HEK293 (cell line): ENCODE measurements around the gene ADM.

Source experiments
- KLF16 ChIP-seq: fragments of 450-650 bp; formaldehyde crosslinking; IDR thresholded peaks from 2 replicates; pipeline ENCODE4 v1.5.1; 2017; ENCODE audit warnings: missing biosample characterization, missing genetic modification characterization
- KLF9 ChIP-seq: fragments of 450-650 bp; formaldehyde crosslinking; IDR thresholded peaks from 2 replicates; pipeline ENCODE4 v1.5.1; 2016; ENCODE audit warnings: missing biosample characterization, missing genetic modification characterization, low read depth
- RBAK ChIP-seq: fragments of 450-650 bp; formaldehyde crosslinking; IDR thresholded peaks from 2 replicates; pipeline ENCODE4 v1.5.1; 2016; ENCODE audit warnings: missing biosample characterization, missing genetic modification characterization
- SP3 ChIP-seq: fragments of 450-650 bp; formaldehyde crosslinking; IDR thresholded peaks from 2 replicates; pipeline ENCODE4 v1.5.1; 2016; ENCODE audit warnings: missing biosample characterization, missing genetic modification characterization
- SP7 ChIP-seq: fragments of 450-650 bp; formaldehyde crosslinking; IDR thresholded peaks from 2 replicates; pipeline ENCODE4 v1.5.1; 2016; ENCODE audit warnings: missing biosample characterization, missing genetic modification characterization
- ZBTB48 ChIP-seq: fragments of 450-650 bp; formaldehyde crosslinking; IDR thresholded peaks from 2 replicates; pipeline ENCODE4 v1.5.1; 2016; ENCODE audit warnings: missing biosample characterization, missing genetic modification characterization
- ZBTB8A ChIP-seq: fragments of 450-650 bp; formaldehyde crosslinking; IDR thresholded peaks from 2 replicates; pipeline ENCODE4 v1.5.1; 2016; ENCODE audit warnings: missing biosample characterization, missing genetic modification characterization
- ZIC2 ChIP-seq: fragments of 450-650 bp; formaldehyde crosslinking; IDR thresholded peaks from 2 replicates; pipeline ENCODE4 v1.5.1; 2016; ENCODE audit warnings: missing biosample characterization, missing genetic modification characterization
- ZNF16 ChIP-seq: fragments of 450-650 bp; formaldehyde crosslinking; IDR thresholded peaks from 2 replicates; pipeline ENCODE4 v1.5.1; 2016; ENCODE audit warnings: low read depth, missing biosample characterization, missing genetic modification characterization
- ZNF366 ChIP-seq: fragments of 450-650 bp; formaldehyde crosslinking; conservative IDR thresholded peaks from 2 replicates; pipeline ENCODE4 v1.5.1; 2016; ENCODE audit warnings: missing biosample characterization, missing genetic modification characterization
- ZNF571 ChIP-seq: fragments of 450-650 bp; formaldehyde crosslinking; IDR thresholded peaks from 2 replicates; pipeline ENCODE4 v1.5.0; 2017; ENCODE audit warnings: missing biosample characterization, missing genetic modification characterization
- ZNF654 ChIP-seq: fragments of 450-650 bp; formaldehyde crosslinking; IDR thresholded peaks from 2 replicates; pipeline ENCODE4 v1.5.1; 2016; ENCODE audit warnings: low read depth, missing biosample characterization, missing genetic modification characterization
- ZSCAN23 ChIP-seq: fragments of 450-650 bp; formaldehyde crosslinking; IDR thresholded peaks from 2 replicates; pipeline ENCODE4 v1.5.1; 2016; ENCODE audit warnings: missing biosample characterization, missing genetic modification characterization
- ZSCAN30 ChIP-seq: fragments of 450-650 bp; IDR thresholded peaks from 2 replicates; pipeline ENCODE4 v1.5.1; 2018; ENCODE audit warnings: missing biosample characterization, mild to moderate bottlenecking, missing genetic modification characterization, moderate library complexity
- ZXDB ChIP-seq: fragments of 450-650 bp; formaldehyde crosslinking; IDR thresholded peaks from 2 replicates; pipeline ENCODE4 v1.5.1; 2016; ENCODE audit warnings: missing biosample characterization, missing genetic modification characterization
- TF ChIP-seq, protein P1 (sequence below): fragments of 450-650 bp; formaldehyde crosslinking; IDR thresholded peaks from 2 replicates; pipeline ENCODE4 v1.5.1; 2016; ENCODE audit warnings: missing biosample characterization, missing genetic modification characterization
- TF ChIP-seq, protein P2 (sequence below): fragments of 450-650 bp; formaldehyde crosslinking; optimal IDR thresholded peaks from 2 replicates; pipeline ENCODE3; 2016; ENCODE audit warnings: missing biosample characterization, mild to moderate bottlenecking, missing genetic modification characterization
- TF ChIP-seq, protein P3 (sequence below): fragments of 450-650 bp; formaldehyde crosslinking; IDR thresholded peaks from 2 replicates; pipeline ENCODE4 v1.5.1; 2016; ENCODE audit warnings: missing biosample characterization, missing genetic modification characterization
- TF ChIP-seq, protein P4 (sequence below): fragments of 450-650 bp; formaldehyde crosslinking; IDR thresholded peaks from 2 replicates; pipeline ENCODE4 v1.5.1; 2016; ENCODE audit warnings: missing biosample characterization, missing genetic modification characterization

Gene ADM

GRCh38 chr11:10304495-10305261 is at the start of gene ADM (continued):
- TF ChIP-seq, protein P1, sequence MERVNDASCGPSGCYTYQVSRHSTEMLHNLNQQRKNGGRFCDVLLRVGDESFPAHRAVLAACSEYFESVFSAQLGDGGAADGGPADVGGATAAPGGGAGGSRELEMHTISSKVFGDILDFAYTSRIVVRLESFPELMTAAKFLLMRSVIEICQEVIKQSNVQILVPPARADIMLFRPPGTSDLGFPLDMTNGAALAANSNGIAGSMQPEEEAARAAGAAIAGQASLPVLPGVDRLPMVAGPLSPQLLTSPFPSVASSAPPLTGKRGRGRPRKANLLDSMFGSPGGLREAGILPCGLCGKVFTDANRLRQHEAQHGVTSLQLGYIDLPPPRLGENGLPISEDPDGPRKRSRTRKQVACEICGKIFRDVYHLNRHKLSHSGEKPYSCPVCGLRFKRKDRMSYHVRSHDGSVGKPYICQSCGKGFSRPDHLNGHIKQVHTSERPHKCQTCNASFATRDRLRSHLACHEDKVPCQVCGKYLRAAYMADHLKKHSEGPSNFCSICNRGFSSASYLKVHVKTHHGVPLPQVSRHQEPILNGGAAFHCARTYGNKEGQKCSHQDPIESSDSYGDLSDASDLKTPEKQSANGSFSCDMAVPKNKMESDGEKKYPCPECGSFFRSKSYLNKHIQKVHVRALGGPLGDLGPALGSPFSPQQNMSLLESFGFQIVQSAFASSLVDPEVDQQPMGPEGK = peak; percentile 92
- TF ChIP-seq, protein P2, sequence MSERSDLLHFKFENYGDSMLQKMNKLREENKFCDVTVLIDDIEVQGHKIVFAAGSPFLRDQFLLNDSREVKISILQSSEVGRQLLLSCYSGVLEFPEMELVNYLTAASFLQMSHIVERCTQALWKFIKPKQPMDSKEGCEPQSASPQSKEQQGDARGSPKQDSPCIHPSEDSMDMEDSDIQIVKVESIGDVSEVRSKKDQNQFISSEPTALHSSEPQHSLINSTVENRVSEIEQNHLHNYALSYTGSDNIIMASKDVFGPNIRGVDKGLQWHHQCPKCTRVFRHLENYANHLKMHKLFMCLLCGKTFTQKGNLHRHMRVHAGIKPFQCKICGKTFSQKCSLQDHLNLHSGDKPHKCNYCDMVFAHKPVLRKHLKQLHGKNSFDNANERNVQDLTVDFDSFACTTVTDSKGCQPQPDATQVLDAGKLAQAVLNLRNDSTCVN = peak; percentile 76
- peak; percentile 98 for TF ChIP-seq ZBTB8A (tag by site-specific recombination)
- TF ChIP-seq ZNF16 (tag by site-specific recombination) = no peak
- TF ChIP-seq ZIC2 = peak; percentile 60
- TF ChIP-seq, protein P3, sequence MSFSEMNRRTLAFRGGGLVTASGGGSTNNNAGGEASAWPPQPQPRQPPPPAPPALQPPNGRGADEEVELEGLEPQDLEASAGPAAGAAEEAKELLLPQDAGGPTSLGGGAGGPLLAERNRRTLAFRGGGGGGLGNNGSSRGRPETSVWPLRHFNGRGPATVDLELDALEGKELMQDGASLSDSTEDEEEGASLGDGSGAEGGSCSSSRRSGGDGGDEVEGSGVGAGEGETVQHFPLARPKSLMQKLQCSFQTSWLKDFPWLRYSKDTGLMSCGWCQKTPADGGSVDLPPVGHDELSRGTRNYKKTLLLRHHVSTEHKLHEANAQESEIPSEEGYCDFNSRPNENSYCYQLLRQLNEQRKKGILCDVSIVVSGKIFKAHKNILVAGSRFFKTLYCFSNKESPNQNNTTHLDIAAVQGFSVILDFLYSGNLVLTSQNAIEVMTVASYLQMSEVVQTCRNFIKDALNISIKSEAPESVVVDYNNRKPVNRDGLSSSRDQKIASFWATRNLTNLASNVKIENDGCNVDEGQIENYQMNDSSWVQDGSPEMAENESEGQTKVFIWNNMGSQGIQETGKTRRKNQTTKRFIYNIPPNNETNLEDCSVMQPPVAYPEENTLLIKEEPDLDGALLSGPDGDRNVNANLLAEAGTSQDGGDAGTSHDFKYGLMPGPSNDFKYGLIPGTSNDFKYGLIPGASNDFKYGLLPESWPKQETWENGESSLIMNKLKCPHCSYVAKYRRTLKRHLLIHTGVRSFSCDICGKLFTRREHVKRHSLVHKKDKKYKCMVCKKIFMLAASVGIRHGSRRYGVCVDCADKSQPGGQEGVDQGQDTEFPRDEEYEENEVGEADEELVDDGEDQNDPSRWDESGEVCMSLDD (tag by site-specific recombination) = peak; percentile 71; the same call in 1 of the 2 replicates
- 0 out of 2 replicates have a peak, but pooled peaks have one; percentile 0 for TF ChIP-seq KLF16 (tag by site-specific recombination)
- TF ChIP-seq RBAK (tag by site-specific recombination) = no peak
- TF ChIP-seq KLF9 (tag by site-specific recombination) = no peak
- TF ChIP-seq ZNF571 = no peak
- TF ChIP-seq, protein P4, sequence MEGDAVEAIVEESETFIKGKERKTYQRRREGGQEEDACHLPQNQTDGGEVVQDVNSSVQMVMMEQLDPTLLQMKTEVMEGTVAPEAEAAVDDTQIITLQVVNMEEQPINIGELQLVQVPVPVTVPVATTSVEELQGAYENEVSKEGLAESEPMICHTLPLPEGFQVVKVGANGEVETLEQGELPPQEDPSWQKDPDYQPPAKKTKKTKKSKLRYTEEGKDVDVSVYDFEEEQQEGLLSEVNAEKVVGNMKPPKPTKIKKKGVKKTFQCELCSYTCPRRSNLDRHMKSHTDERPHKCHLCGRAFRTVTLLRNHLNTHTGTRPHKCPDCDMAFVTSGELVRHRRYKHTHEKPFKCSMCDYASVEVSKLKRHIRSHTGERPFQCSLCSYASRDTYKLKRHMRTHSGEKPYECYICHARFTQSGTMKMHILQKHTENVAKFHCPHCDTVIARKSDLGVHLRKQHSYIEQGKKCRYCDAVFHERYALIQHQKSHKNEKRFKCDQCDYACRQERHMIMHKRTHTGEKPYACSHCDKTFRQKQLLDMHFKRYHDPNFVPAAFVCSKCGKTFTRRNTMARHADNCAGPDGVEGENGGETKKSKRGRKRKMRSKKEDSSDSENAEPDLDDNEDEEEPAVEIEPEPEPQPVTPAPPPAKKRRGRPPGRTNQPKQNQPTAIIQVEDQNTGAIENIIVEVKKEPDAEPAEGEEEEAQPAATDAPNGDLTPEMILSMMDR (tag by site-specific recombination) = peak; percentile 88
- no peak for TF ChIP-seq ZNF654 (tag by site-specific recombination)
- peak; percentile 52; the same call in 1 of the 2 replicates for TF ChIP-seq ZNF366 (tag by site-specific recombination)
- peak; percentile 53 for TF ChIP-seq SP7 (tag by site-specific recombination)
- no peak for TF ChIP-seq ZSCAN23 (tag by site-specific recombination)
- peak; percentile 59 for TF ChIP-seq SP3 (tag by site-specific recombination)
- TF ChIP-seq ZSCAN30 = 0 out of 2 replicates have a peak, but pooled peaks have one; percentile 0
- peak; percentile 50 for TF ChIP-seq ZBTB48 (tag by site-specific recombination)
- peak; percentile 66 for TF ChIP-seq ZXDB (tag by site-specific recombination)
